Measurements from ENCODE around the gene PDRG1.

PDRG1 gene

DNA sequence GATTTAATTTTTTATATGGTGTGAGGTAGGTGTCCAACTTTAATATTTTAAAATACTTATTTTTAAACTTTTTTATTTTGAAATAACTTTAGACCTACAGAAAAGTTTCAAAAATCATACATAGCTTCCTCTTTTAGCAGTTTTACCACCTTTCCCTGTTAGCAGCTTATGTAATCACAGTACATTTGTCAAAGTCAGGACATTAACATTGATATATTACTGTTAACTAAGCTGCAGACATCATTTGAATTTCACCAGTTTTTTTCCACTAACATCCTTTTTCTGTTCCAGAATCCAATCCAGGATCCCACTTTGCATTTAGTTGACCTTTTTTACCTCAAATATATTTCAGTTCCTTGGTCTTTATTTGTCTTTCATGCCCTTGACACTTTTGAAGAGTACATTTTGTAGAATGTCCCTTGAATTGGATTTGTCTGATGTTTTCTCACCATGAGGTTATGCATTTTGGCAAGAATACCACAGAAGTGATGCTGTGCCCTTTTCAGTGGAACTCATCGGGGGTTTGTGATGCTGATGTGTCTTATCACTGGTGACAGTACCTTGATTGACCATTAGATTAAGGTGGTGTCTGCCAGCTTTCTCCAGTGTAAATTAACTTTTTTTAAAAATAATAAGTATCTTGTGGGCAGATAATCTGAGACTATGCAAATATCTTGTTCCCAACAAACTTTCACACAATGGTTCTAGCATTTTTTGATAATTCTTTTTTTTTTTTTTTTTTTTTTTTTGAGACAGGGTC, 48.0 kb downstream of the PDRG1 start:
- no peak for DNase-seq

DNA sequence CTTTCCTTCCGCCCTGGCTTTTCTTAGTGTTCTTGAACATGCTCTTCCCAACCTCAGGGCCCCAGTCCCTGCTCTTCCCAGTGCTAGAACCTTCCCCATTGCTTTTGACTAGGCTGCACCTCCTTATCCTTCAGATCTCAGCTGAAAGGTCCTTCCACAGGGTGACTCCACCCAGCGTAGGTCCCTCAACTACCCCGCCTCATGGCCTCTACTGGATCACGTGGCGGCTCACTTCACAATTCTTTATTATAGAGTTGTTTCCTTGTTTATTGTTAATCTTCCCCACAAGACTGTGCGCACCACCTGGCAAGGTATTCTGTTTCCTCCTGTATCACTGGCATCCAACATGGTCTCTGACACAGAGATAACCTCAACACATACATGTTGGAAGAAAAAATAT, 50.2 kb downstream of the PDRG1 start:
- no peak for DNase-seq

DNA sequence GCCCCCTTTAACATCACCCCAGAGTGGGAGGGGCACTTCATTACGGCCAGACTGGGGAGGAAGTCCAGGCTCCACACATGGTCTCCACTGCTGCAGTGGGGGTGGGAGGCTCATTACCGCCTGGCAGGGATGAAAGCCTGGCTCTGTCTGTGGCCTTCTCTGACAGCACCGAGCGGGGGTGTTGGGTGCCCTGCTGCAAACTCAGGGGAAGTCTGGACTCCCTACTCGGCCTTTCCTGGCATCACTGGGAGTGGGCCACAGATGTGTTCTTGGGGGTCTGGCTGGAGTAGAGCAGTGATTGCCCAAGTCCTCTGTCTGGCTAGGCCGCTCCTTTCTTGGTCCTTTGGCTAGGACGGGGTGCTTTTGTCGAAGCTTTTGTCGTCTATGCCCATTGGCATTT, 54.3 kb downstream of the PDRG1 start:
- no peak for DNase-seq

GRCh38 chr20:31896049-31896448, 55.8 kb downstream of the PDRG1 start:
- DNase-seq = no peak

DNA sequence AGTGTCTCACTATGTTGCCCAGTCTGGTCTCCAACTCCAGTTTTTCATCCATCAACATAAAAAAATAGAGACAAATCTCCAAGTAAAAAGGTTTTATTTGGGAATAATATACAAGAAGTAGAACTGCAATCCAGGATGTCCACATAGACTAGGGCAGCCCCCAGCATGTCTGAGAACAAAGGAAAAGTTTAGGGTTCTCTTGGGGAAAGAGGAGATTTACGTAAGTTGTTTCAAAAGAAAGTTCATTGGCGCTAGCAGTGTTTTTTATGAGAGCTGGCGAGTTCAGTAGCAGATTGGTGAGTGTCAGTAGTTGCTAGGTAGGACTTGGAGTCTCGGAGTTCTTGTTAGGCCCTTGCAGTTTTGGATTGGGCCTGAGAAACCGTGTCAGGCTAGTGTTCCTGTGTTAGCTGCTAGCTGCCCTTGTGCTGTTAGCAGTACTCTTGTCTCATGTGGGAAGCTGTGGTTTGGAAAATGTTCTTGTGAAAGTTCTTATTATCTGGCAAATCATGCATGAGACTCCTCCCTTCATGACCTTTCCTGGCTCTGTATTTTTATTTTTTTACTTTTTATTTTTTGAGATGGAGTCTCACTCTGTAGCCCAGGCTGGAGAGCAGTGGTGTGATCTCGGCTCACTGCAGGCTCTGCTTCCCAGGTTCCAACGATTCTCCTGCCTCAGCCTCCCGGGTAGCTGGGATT, 56.7 kb downstream of the PDRG1 start:
- peak; percentile 44 for DNase-seq
